ENCODE data around the gene FMN1.

Gene FMN1

GRCh38 chr15:32775103-32775502 is 419.4 kb downstream of the FMN1 start:
- no peaks in the 10 kb centered on the region for H3K79me1 ChIP-seq (ENCODE audit: low read length)
- H3K27ac ChIP-seq (ENCODE audit: low read depth, low read length) = no peak overlapping the region
- H2BK5ac ChIP-seq (ENCODE audit: low read depth, low read length, poor library complexity) = no peak overlapping the region
- WGBS (ENCODE audit: extremely low coverage, insufficient coverage, insufficient read length) = no CpG with 5 or more reads among the region's 3 CpGs
- no peak overlapping the region for H3K4me3 ChIP-seq (ENCODE audit: low read depth, low read length)
- H3K4me1 ChIP-seq (ENCODE audit: control insufficient read depth in 1 of 2, insufficient read depth in 2 of 2, low read length in 2 of 2) = no peaks in the 10 kb centered on the region
- no peak overlapping the region for H4K12ac ChIP-seq (ENCODE audit: low read depth, low read length)
- no peak overlapping the region for H3K14ac ChIP-seq (ENCODE audit: low read length)
- no peak overlapping the region for H3K23ac ChIP-seq (ENCODE audit: low read length)
- no peak overlapping the region for H4K91ac ChIP-seq (ENCODE audit: low read depth, low read length)
- DNase-seq = no peak
- H3K4ac ChIP-seq (ENCODE audit: low read depth, low read length) = no peak overlapping the region
- no peak overlapping the region for H4K8ac ChIP-seq (ENCODE audit: low read depth, low read length)
- no peak overlapping the region for H3K4me2 ChIP-seq (ENCODE audit: low read length)
- no peak overlapping the region for H3K9ac ChIP-seq (ENCODE audit: low read length)
- H2BK12ac ChIP-seq (ENCODE audit: low read length) = no peak overlapping the region
- no peak overlapping the region for H2AK5ac ChIP-seq (ENCODE audit: low read length)
- no peak overlapping the region for H2AFZ ChIP-seq (ENCODE audit: insufficient read depth, low read length, poor library complexity)
- no peaks in the 10 kb centered on the region for H3K27me3 ChIP-seq (ENCODE audit: insufficient read depth, low read length)
- H2BK120ac ChIP-seq (ENCODE audit: insufficient read depth, low read length, poor library complexity) = no peak overlapping the region
- H3K9me3 ChIP-seq (ENCODE audit: insufficient read depth, low read depth, low read length) = peaks cover 2% of the 10 kb centered on the region
- H3K79me2 ChIP-seq (ENCODE audit: control insufficient read depth, insufficient read depth, low read length, poor library complexity) = no peaks in the 10 kb centered on the region
- H3K18ac ChIP-seq (ENCODE audit: low read length) = no peak overlapping the region
- H3K36me3 ChIP-seq (ENCODE audit: control insufficient read depth in 1 of 2, insufficient read depth in 2 of 2, low read length in 2 of 2) = no peaks in the 10 kb centered on the region

DNA sequence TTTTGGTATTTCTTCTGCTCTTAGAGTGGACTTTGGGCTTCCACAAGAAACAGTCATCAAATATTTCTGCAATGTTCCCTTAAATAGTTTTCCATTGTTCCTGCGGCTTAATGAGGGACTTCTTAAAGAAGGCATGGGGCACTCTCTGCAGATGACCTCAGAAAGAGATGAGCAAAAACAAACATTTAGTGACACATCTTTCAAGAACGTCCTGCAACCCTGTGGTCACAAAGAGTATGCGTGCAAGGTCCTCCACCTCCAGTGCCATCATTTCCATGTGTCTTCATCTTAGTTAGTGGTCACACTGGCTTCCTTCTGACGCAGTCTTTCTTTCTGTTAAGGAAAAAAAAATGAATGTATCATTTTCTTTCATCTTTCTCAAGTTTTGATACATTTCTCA is 420.5 kb downstream of the FMN1 start:
- DNase-seq = peak; percentile 48 to 70
- no peaks in the 10 kb centered on the region for H3K27me3 ChIP-seq (ENCODE audit: insufficient read depth, low read length)
- no peak overlapping the region for H3K4ac ChIP-seq (ENCODE audit: low read depth, low read length)
- no peaks in the 10 kb centered on the region for H3K79me2 ChIP-seq (ENCODE audit: control insufficient read depth, insufficient read depth, low read length, poor library complexity)
- no peak overlapping the region for H3K18ac ChIP-seq (ENCODE audit: low read length)
- H3K9me3 ChIP-seq (ENCODE audit: insufficient read depth, low read depth, low read length) = peaks cover 2% of the 10 kb centered on the region
- no peak overlapping the region for H2AFZ ChIP-seq (ENCODE audit: insufficient read depth, low read length, poor library complexity)
- no peak overlapping the region for H3K23ac ChIP-seq (ENCODE audit: low read length)
- H4K91ac ChIP-seq (ENCODE audit: low read depth, low read length) = no peak overlapping the region
- no peak overlapping the region for H3K9ac ChIP-seq (ENCODE audit: low read length)
- H3K4me3 ChIP-seq (ENCODE audit: low read depth, low read length) = no peak overlapping the region
- H3K4me1 ChIP-seq (ENCODE audit: control insufficient read depth in 1 of 2, insufficient read depth in 2 of 2, low read length in 2 of 2) = no peaks in the 10 kb centered on the region
- no peaks in the 10 kb centered on the region for H3K36me3 ChIP-seq (ENCODE audit: control insufficient read depth in 1 of 2, insufficient read depth in 2 of 2, low read length in 2 of 2)
- H3K27ac ChIP-seq (ENCODE audit: low read depth, low read length) = no peak overlapping the region
- no peak overlapping the region for H4K12ac ChIP-seq (ENCODE audit: low read depth, low read length)
- no peak overlapping the region for H2BK120ac ChIP-seq (ENCODE audit: insufficient read depth, low read length, poor library complexity)
- H2BK5ac ChIP-seq (ENCODE audit: low read depth, low read length, poor library complexity) = no peak overlapping the region
- H2AK5ac ChIP-seq (ENCODE audit: low read length) = no peak overlapping the region
- no peak overlapping the region for H2BK12ac ChIP-seq (ENCODE audit: low read length)
- no CpG with 5 or more reads among the region's 4 CpGs for WGBS (ENCODE audit: extremely low coverage, insufficient coverage, insufficient read length)
- H3K14ac ChIP-seq (ENCODE audit: low read length) = no peak overlapping the region
- H4K8ac ChIP-seq (ENCODE audit: low read depth, low read length) = no peak overlapping the region
- H3K4me2 ChIP-seq (ENCODE audit: low read length) = no peak overlapping the region
- no peaks in the 10 kb centered on the region for H3K79me1 ChIP-seq (ENCODE audit: low read length)

- no peak overlapping the region for H3K4ac ChIP-seq (ENCODE audit: low read depth, low read length)
- H3K9ac ChIP-seq (ENCODE audit: low read length) = no peak overlapping the region
- no peak overlapping the region for H3K27ac ChIP-seq (ENCODE audit: low read depth, low read length)
- H2BK12ac ChIP-seq (ENCODE audit: low read length) = no peak overlapping the region
- no peak overlapping the region for H2BK120ac ChIP-seq (ENCODE audit: insufficient read depth, low read length, poor library complexity)
- H3K79me1 ChIP-seq (ENCODE audit: low read length) = no peaks in the 10 kb centered on the region
- no CpG with 5 or more reads among the region's 1 CpG for WGBS (ENCODE audit: extremely low coverage, insufficient coverage, insufficient read length)
- H2AFZ ChIP-seq (ENCODE audit: insufficient read depth, low read length, poor library complexity) = no peak overlapping the region
- H3K4me2 ChIP-seq (ENCODE audit: low read length) = no peak overlapping the region
- H3K27me3 ChIP-seq (ENCODE audit: insufficient read depth, low read length) = no peaks in the 10 kb centered on the region
- H2AK5ac ChIP-seq (ENCODE audit: low read length) = no peak overlapping the region
- no peaks in the 10 kb centered on the region for H3K4me1 ChIP-seq (ENCODE audit: control insufficient read depth in 1 of 2, insufficient read depth in 2 of 2, low read length in 2 of 2)
- H4K91ac ChIP-seq (ENCODE audit: low read depth, low read length) = no peak overlapping the region
- H2BK5ac ChIP-seq (ENCODE audit: low read depth, low read length, poor library complexity) = no peak overlapping the region
- no peaks in the 10 kb centered on the region for H3K9me3 ChIP-seq (ENCODE audit: insufficient read depth, low read depth, low read length)
- no peak overlapping the region for H3K23ac ChIP-seq (ENCODE audit: low read length)
- no peaks in the 10 kb centered on the region for H3K36me3 ChIP-seq (ENCODE audit: control insufficient read depth in 1 of 2, insufficient read depth in 2 of 2, low read length in 2 of 2)
- H3K18ac ChIP-seq (ENCODE audit: low read length) = no peak overlapping the region
- H3K4me3 ChIP-seq (ENCODE audit: low read depth, low read length) = no peak overlapping the region
- H4K8ac ChIP-seq (ENCODE audit: low read depth, low read length) = no peak overlapping the region
- H3K79me2 ChIP-seq (ENCODE audit: control insufficient read depth, insufficient read depth, low read length, poor library complexity) = no peaks in the 10 kb centered on the region
- H4K12ac ChIP-seq (ENCODE audit: low read depth, low read length) = no peak overlapping the region
- no peak overlapping the region for H3K14ac ChIP-seq (ENCODE audit: low read length)
- no peak for DNase-seq
Measured at GRCh38 chr15:32767236-32767635, 427.3 kb downstream of the FMN1 start.

GRCh38 chr15:32766101-32766500 is 428.4 kb downstream of the FMN1 start:
- Histone ChIP-seq H3K79me1 (ENCODE audit: low read length) (no peaks in the 10 kb centered on the region), H4K12ac (ENCODE audit: low read depth, low read length) (no peak overlapping the region), H2BK5ac (ENCODE audit: low read depth, low read length, poor library complexity) (no peak overlapping the region), H3K18ac (ENCODE audit: low read length) (no peak overlapping the region), H3K9ac (ENCODE audit: low read length) (no peak overlapping the region), H3K14ac (ENCODE audit: low read length) (no peak overlapping the region), H3K4me1 (ENCODE audit: control insufficient read depth in 1 of 2, insufficient read depth in 2 of 2, low read length in 2 of 2) (no peaks in the 10 kb centered on the region), H3K4me2 (ENCODE audit: low read length) (no peak overlapping the region), H2BK120ac (ENCODE audit: insufficient read depth, low read length, poor library complexity) (no peak overlapping the region), H4K91ac (ENCODE audit: low read depth, low read length) (no peak overlapping the region), H3K27me3 (ENCODE audit: insufficient read depth, low read length) (no peaks in the 10 kb centered on the region), H4K8ac (ENCODE audit: low read depth, low read length) (no peak overlapping the region), H3K23ac (ENCODE audit: low read length) (no peak overlapping the region), H3K9me3 (ENCODE audit: insufficient read depth, low read depth, low read length) (no peaks in the 10 kb centered on the region), H2AK5ac (ENCODE audit: low read length) (no peak overlapping the region), H2AFZ (ENCODE audit: insufficient read depth, low read length, poor library complexity) (no peak overlapping the region), H3K27ac (ENCODE audit: low read depth, low read length) (no peak overlapping the region), H3K79me2 (ENCODE audit: control insufficient read depth, insufficient read depth, low read length, poor library complexity) (no peaks in the 10 kb centered on the region), H3K4me3 (ENCODE audit: low read depth, low read length) (no peak overlapping the region), H3K4ac (ENCODE audit: low read depth, low read length) (no peak overlapping the region), H2BK12ac (ENCODE audit: low read length) (no peak overlapping the region), H3K36me3 (ENCODE audit: control insufficient read depth in 1 of 2, insufficient read depth in 2 of 2, low read length in 2 of 2) (no peaks in the 10 kb centered on the region)
- DNase-seq = no peak
- no CpG with 5 or more reads among the region's 3 CpGs for WGBS (ENCODE audit: extremely low coverage, insufficient coverage, insufficient read length)
